Activated CD8-positive, alpha-beta T cell treated with anti-CD3 and anti-CD28 coated beads for 36 hours (primary cell): ENCODE measurements around the gene SGF29. TPM values are rescaled to one million over a fixed set of nuclear protein-coding genes. Genes with fewer than 3 reads are reported as not detected.
A peak's percentile ranks its signal among the peaks of the same experiment; 100 is the strongest.
"Not testable (repeated sequence)": the region's sequence is repeated elsewhere in the genome, so short reads cannot be mapped to it uniquely, and the experiment has no call there.

Source experiments
- ATAC-seq: fragments of 200-7000 bp; cut with Tn5 transposase; one replicate; pipeline ENCODE4 v1.10.0; 2021; ENCODE audit warnings: mild to moderate bottlenecking, moderate library complexity
- CTCF ChIA-PET: fragments of 350-600 bp; sonication (Branson Sonifier 250); formaldehyde crosslinking; loops from one replicate; lab custom pipeline; 2021; ENCODE audit warnings: antibody characterized with exemption; lab: Charles Lee
- POLR2A ChIA-PET: fragments of 350-600 bp; sonication (Branson Sonifier 250); formaldehyde crosslinking; loops from one replicate; lab custom pipeline; 2021; ENCODE audit warnings: antibody characterized with exemption; lab: Charles Lee
- DNase-seq: peaks from one replicate; pipeline ENCODE4 v3.0.0-alpha.2; 2020
- H3K27ac Mint-ChIP-seq: one replicate; pipeline ENCODE4 v1.8.0; 2021; ENCODE audit warnings: mild to moderate bottlenecking, mixed read lengths
- H3K27me3 Mint-ChIP-seq: one replicate; pipeline ENCODE4 v1.8.0; 2021; ENCODE audit warnings: mixed read lengths
- H3K36me3 Mint-ChIP-seq: one replicate; pipeline ENCODE4 v1.8.0; 2021; ENCODE audit warnings: low read depth, mixed read lengths
- H3K4me1 Mint-ChIP-seq: one replicate; pipeline ENCODE4 v1.8.0; 2021; ENCODE audit warnings: low read depth, mixed read lengths
- H3K4me3 Mint-ChIP-seq: one replicate; pipeline ENCODE4 v1.8.0; 2021; ENCODE audit warnings: mild to moderate bottlenecking, moderate library complexity, mixed read lengths
- H3K9me3 Mint-ChIP-seq: one replicate; pipeline ENCODE4 v1.8.0; 2021; ENCODE audit warnings: mixed read lengths
- intact Hi-C: fragments of 100-400 bp; cut with micrococcal nuclease; formaldehyde crosslinking; loops from one replicate; pipeline ENCODE4 v1.10.0; 2022
- total RNA-seq, 2 experiments: library from RNA; stranded (reverse); gene quantifications; one replicate each; pipeline ENCODE4 v1.2.3, GENCODE V29; 2021
- TF ChIP-seq, protein P1 (sequence below): fragments of 200-600 bp; IDR thresholded peaks from one replicate; pipeline ENCODE4 v1.8.0; 2022; ENCODE audit warnings: antibody characterized with exemption, mild to moderate bottlenecking

The SGF29 gene
- total RNA-seq, 2 experiments from 2014 or later = 25.0 TPM

DNA sequence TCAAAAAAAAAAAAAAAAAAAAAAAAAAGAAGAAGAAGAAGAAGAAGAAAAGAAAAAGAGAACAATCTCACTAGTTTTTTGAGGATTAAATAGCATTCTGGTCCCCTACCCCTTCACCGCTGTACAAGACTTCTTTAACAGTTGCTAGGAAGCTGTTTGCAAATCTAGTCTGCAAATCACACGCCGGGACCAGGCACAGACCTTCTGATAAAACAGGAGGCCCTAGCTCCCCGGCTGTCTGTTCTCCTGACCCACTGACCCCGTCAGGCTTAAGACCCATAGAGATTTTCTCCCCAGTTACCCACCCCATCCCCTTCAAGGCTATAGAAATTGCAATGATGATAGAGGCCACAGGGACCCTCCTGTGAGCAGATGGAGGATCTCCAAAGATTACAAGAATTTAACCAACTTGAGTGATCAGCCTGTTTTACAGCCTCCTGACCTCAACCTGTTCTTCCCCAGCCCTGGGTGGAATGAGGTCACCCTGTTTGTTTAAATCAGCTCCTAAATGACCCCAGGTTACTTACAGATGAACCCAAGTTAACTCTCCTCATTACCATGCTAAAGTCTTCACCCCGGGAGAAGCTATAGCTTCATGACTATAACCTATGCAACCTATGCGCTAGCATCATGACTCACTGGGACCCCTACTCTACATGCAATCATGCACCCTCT lies 67.9 kb downstream of the SGF29 start:
- CTCF ChIA-PET = no interaction called here
- intact Hi-C loops = no loop called here
- peak overlapping the region; percentile 91 for H3K4me3 Mint-ChIP-seq
- H3K9me3 Mint-ChIP-seq = no peaks in the 10 kb centered on the region
- ATAC-seq = no peak
- peaks cover 15% of the 10 kb centered on the region for H3K36me3 Mint-ChIP-seq
- POLR2A ChIA-PET = interaction anchor here (0.6 kb wide), 1 partner anchor 358 kb away, joined by 3 read pairs; no protein-coding TSS in a partner anchor
- H3K27me3 Mint-ChIP-seq = no peaks in the 10 kb centered on the region
- DNase-seq = no peak
- peak overlapping the region; percentile 88 for H3K27ac Mint-ChIP-seq
- TF ChIP-seq, protein P1, sequence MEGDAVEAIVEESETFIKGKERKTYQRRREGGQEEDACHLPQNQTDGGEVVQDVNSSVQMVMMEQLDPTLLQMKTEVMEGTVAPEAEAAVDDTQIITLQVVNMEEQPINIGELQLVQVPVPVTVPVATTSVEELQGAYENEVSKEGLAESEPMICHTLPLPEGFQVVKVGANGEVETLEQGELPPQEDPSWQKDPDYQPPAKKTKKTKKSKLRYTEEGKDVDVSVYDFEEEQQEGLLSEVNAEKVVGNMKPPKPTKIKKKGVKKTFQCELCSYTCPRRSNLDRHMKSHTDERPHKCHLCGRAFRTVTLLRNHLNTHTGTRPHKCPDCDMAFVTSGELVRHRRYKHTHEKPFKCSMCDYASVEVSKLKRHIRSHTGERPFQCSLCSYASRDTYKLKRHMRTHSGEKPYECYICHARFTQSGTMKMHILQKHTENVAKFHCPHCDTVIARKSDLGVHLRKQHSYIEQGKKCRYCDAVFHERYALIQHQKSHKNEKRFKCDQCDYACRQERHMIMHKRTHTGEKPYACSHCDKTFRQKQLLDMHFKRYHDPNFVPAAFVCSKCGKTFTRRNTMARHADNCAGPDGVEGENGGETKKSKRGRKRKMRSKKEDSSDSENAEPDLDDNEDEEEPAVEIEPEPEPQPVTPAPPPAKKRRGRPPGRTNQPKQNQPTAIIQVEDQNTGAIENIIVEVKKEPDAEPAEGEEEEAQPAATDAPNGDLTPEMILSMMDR = no peak
- peaks cover 11% of the 10 kb centered on the region for H3K4me1 Mint-ChIP-seq

DNA sequence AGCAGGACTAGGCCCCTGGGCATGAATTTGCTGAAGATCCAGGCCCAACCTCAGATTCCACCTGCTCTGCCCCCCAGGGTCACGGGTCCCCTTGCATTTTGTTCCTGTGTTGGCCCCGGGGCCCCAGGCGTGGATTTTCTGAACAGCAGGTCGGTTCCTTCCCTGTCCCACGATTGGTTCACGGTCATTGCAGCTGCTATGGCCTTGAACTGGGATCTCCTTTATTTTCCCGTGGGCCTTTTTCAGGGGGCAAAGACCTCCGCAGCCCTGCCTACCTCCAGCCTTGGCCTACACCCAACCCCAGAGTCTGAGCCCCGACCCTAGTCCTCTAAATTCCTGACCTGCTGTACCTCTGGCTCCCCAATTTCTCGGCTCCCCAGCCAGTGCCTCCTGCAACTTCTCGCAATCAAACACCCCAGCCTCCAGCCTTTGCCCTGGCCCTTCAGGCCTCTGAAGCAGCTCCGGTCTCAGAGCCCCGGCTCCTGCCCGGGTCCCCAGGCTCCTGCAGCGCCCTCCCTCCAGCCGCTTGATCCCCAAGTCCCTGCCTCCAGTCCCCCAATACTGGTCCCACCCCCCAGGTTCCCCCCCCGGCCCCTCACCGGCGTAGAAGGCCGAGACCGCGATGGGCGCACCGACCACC lies 68.9 kb downstream of the SGF29 start:
- H3K4me3 Mint-ChIP-seq = peak overlapping the region; percentile 91
- H3K4me1 Mint-ChIP-seq = peaks cover 11% of the 10 kb centered on the region
- DNase-seq, H3K9me3 Mint-ChIP-seq, intact Hi-C loops, H3K27me3 Mint-ChIP-seq, POLR2A ChIA-PET: not testable (repeated sequence)
- peak overlapping the region; percentile 88 for H3K27ac Mint-ChIP-seq
- ATAC-seq = peak; percentile 7
- peaks cover 11% of the 10 kb centered on the region for H3K36me3 Mint-ChIP-seq
- CTCF ChIA-PET = interaction anchor here (1.2 kb wide), 1 partner anchor 13 kb away, joined by 5 read pairs; the partner anchor contains the start of gene SULT1A1

DNA sequence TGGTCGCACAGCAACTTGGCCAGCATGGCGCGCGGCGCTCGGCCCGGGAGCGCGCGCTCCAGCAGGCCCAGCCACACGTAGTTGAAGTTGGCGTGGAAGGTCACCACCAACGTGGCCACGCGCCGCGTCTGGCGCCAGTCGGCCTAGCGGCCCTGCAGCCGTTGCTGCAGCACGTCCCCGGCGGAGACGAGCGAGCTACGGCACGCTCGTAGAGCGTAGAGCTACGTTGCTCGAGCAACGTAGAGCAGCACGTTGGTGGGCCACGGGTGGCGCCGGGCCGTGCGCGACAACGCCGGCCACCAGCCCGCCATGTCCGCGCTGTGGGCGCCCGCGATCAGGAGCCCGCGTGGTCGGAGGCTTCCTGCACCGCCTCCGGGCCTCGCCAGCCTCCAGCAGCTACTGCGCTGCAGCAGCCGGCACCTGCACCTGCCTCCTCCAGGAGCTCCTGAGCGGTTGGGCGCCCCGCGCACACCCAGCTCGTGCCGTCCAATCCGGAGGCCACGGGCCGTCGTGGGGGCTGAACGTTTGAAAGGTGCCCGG lies 69.5 kb downstream of the SGF29 start:
- ATAC-seq (peak; percentile 94), DNase-seq (peak; percentile 80)
- CTCF ChIA-PET = interaction anchor here (0.6 to 1.2 kb wide), 2 partner anchors 13 to 430 kb away, joined by 3 to 5 read pairs; partner anchors contain the start of gene SULT1A1
- peak overlapping the region; percentile 91 for H3K4me3 Mint-ChIP-seq
- POLR2A ChIA-PET = no interaction called here
- H3K27ac Mint-ChIP-seq = peak overlapping the region; percentile 88
- H3K9me3 Mint-ChIP-seq = no peaks in the 10 kb centered on the region
- TF ChIP-seq, protein P1 = no peak
- no peaks in the 10 kb centered on the region for H3K27me3 Mint-ChIP-seq
- intact Hi-C loops = no loop called here
- peaks cover 11% of the 10 kb centered on the region for H3K36me3 Mint-ChIP-seq
- H3K4me1 Mint-ChIP-seq = peaks cover 11% of the 10 kb centered on the region

DNA sequence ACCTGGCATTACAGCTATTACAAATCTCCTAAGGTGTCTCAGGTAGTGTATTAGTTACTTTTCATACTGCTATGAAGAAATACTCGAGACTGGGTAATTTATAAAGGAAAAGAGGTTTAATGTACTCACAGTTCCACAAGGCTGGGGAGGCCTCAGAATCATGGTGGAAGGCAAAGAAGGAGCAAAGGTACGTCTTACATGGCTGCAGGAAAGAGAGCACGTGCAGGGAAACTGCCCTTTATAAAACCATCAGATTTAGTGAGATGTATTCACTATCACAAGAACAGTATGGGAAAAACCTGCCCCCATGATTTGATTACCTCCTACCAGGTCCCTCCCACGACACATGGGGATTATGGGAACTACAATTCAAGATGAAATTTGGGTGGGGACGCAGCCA lies 77.2 kb downstream of the SGF29 start:
- H3K4me3 Mint-ChIP-seq, CTCF ChIA-PET, POLR2A ChIA-PET, H3K4me1 Mint-ChIP-seq, DNase-seq, ATAC-seq, H3K9me3 Mint-ChIP-seq, H3K27me3 Mint-ChIP-seq, H3K36me3 Mint-ChIP-seq, intact Hi-C loops, H3K27ac Mint-ChIP-seq: not testable (repeated sequence)

DNA sequence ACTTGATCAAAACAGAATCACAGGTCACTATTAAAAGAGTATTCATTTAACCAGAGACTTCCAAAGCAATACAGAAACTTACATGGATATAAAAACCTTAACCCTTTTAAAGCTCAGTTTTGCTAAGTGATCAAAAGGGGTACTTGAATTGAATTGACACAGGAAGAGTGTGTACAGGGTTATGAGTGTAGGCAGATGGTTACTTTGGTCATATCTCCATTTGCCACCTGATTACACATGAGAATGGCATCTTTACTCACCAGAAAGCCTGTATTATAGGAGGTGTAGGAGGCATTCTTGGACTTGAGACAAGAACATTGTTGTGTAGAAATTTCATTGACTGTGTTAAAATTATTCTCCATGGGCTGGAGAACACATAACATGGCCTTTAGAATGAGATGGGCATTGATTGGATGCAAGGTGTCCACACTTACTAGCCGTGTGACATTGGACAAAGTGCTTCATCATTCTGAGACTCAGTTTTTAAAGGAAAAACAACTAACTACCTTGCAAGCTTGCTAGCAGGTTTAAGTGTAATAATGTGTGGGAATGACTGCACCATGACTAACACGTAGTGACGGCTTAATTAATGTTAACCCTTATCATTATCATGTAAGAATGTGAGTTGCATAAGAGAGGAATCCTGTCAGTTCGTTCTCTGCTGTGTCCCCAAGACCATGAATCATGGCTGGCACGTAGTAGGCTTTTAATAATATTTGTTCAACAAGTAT lies 82.5 kb downstream of the SGF29 start:
- H3K4me1 Mint-ChIP-seq, H3K27ac Mint-ChIP-seq, H3K36me3 Mint-ChIP-seq, H3K4me3 Mint-ChIP-seq, POLR2A ChIA-PET, ATAC-seq, intact Hi-C loops, CTCF ChIA-PET, H3K27me3 Mint-ChIP-seq, H3K9me3 Mint-ChIP-seq, DNase-seq: not testable (repeated sequence)

DNA sequence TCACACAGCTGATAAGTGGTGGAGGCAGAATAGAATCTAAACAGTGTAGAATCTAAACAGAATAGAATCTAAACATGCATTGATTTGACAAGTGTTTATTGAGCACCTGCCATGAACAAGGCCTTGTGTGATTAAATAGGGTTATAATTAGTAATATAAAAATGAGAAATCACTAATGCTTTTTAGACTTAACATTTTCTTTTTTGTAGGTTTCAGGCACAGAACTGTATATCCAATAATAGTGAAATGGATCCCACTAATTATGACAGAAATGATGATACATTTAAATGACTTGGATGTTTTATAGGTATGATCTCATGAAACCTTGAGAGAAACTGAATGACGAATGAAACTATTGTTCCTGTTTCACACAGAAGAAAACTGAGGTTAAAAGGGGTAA lies 84.0 kb downstream of the SGF29 start, which contains the start of gene NPIPB8:
TSS of gene NPIPB8 (plus strand) at position 301 of the 400 bp plus-strand sequence. CDS start 296 bp downstream, outside the sequence.
- intact Hi-C loops, DNase-seq, H3K36me3 Mint-ChIP-seq, POLR2A ChIA-PET, CTCF ChIA-PET, H3K9me3 Mint-ChIP-seq, H3K4me3 Mint-ChIP-seq, H3K4me1 Mint-ChIP-seq, H3K27ac Mint-ChIP-seq, ATAC-seq, H3K27me3 Mint-ChIP-seq: not testable (repeated sequence)

DNA sequence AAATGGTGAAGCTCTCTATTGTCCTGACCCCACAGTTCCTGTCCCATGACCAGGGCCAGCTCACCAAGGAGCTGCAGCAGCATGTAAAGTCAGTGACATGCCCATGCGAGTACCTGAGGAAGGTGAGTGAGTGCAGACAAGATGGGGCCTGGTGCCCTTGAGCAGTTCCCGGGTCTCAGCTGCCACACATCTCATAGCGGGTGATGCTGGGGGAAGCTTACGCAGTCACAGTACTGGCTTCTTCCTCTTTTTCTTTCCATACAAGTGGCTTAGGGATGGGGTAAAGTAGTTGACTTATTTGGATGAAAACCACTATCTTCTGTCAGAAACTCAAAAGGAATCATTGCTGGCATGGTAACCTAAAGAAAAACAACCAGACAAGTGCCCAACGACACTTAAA lies 84.6 kb downstream of the SGF29 start:
- H3K27me3 Mint-ChIP-seq, H3K4me1 Mint-ChIP-seq, H3K27ac Mint-ChIP-seq, CTCF ChIA-PET, ATAC-seq, H3K4me3 Mint-ChIP-seq, H3K9me3 Mint-ChIP-seq, H3K36me3 Mint-ChIP-seq, intact Hi-C loops, DNase-seq, POLR2A ChIA-PET: not testable (repeated sequence)

DNA sequence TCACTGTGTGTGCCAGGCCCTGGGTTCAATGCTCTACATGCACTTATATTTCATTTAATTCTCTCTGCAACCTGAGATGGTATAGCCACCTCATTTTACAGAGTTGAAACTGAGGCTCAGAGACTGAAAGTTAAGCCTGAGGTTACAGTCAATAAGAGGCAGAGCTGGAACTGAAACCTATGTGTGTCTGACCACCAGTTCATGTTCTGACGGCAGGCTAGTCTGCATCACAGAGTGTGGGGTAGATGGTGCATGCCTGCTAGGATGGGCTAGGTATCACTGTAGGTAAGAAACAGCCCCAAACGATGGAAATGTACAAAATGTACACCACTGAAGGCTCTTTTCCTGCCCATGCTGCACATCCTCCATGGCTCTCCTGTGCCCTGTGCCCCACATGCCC lies 86.2 kb downstream of the SGF29 start:
- H3K9me3 Mint-ChIP-seq, ATAC-seq, H3K36me3 Mint-ChIP-seq, CTCF ChIA-PET, H3K4me1 Mint-ChIP-seq, H3K4me3 Mint-ChIP-seq, H3K27ac Mint-ChIP-seq, H3K27me3 Mint-ChIP-seq, POLR2A ChIA-PET, intact Hi-C loops, DNase-seq: not testable (repeated sequence)
